Measurements from ENCODE around the gene SLC25A34.

SLC25A34 gene

GRCh38 chr1:15753776-15754175, 17.7 kb downstream of the SLC25A34 start:
- no peak for DNase-seq (ENCODE audit: low read depth)

- DNase-seq (ENCODE audit: low read depth) = no peak
Measured at GRCh38 chr1:15755021-15755645, 19.1 kb downstream of the SLC25A34 start.

DNA sequence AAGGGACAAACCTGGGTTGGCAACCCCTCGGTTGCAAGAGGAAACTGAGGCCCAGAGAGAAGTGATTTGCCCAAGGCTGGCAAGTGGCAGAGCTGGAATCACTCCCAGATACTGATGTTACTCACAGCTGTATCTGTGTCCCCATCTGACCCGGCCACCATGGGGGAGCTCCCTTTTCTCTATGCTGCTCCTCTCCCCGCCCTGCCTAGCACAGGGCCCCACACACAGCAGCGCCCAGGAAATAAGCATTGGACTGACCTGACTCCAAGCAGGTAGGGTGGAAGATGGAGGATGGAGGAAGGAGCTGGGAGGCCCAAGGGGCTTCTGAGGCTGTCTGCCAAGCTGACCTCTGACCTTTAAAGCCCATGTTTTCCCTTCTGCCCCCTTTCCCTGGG, 19.6 kb downstream of the SLC25A34 start:
- no peak for DNase-seq (ENCODE audit: low read depth)

- no peak for DNase-seq (ENCODE audit: low read depth)
Measured at GRCh38 chr1:15756143-15757015, 20.3 kb downstream of the SLC25A34 start.

GRCh38 chr1:15757016-15757543, 21.0 kb downstream of the SLC25A34 start:
- no peak for DNase-seq (ENCODE audit: low read depth)

- DNase-seq (ENCODE audit: low read depth) = no peak
Measured at GRCh38 chr1:15757575-15758342, 21.7 kb downstream of the SLC25A34 start.

DNA sequence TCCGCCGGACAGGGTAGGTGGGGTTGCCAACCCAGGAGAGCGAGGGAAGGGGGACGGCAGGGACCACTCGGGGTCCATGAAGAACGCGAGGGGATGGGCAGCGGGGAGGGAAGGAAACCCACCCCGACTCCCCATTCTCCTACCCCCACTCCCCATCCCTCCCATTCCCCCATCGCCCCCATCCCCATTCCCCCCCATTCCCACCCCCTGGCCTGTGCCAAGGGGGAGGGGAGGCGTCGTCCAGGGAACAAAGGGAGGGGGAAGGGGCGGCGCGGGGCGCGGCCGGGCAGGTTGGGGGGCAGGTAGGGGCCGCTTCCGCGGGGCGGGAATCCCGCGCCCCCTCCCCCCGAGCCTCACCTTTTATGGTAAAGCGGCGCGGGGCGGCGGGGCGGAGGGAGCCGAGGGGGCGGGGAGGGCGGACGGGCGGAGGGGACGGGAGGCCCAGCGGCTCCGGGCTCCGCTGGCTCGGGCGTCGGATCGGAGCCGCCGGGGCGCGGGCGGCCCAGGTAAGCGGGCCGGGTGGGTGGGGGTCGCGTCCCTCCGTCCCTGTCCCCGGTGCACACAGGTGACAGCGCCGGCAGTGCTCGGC, 22.4 kb downstream of the SLC25A34 start, which contains the start of gene FBLIM1:
FBLIM1 (plus strand) TSS at position 453 of the 589 bp plus-strand sequence. CDS start 6,189 bp downstream, outside the sequence.
- no peak for DNase-seq (ENCODE audit: low read depth)

- DNase-seq (ENCODE audit: low read depth) = no peak
Measured at GRCh38 chr1:15758953-15759661, 23.0 kb downstream of the SLC25A34 start.

GRCh38 chr1:15760520-15761211, 24.6 kb downstream of the SLC25A34 start:
- DNase-seq (ENCODE audit: low read depth) = no peak

- no peak for DNase-seq (ENCODE audit: low read depth)
Measured at GRCh38 chr1:15761366-15762128, 25.5 kb downstream of the SLC25A34 start.

DNA sequence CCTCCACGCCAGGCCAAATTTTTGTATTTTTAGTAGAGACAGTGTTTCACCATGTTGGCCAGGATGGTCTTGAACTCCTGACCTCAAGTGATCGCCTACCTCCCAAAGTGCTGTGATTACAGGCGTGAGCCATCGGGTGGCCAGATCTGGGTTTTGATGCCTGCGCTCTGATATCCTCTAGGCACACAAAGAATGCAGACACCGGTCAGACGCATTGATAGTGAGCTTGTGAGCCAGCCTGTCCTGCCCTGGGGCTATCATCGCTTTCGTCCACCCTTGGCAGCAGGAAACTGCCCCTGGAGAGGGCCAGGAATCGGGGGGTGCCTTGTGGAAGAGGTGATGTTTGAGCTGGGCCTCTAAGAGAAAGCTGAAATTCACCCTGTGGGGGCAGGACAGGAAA, 26.5 kb downstream of the SLC25A34 start:
- no peak for DNase-seq (ENCODE audit: low read depth)

DNA sequence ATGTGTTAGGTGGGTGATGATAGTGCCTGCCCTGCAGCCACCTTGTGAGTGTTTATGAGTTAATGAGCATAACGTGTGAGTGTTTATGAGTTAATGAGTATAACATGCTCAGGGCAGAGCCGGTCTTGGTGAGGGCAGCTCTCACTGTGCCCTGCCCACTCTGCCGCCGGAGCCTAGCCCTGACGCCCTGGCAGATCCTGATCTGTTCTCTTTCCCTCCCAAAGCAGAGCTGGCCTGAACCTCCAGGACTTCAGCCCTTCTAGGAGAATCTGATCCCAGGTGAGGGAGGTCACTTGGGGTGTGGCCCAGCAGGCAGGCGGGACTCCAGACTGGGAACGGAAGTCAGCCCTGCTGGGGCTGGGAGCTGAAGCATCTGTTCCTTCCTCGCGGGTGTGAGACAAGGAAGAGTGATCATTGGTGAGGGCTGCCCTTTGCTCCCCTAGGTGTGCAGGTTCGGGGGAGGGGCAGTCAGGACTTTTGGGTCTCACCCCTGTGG, 28.3 kb downstream of the SLC25A34 start:
- DNase-seq (ENCODE audit: low read depth) = no peak

- no peak for DNase-seq (ENCODE audit: low read depth)
Measured at GRCh38 chr1:15764890-15765289, 28.8 kb downstream of the SLC25A34 start.

GRCh38 chr1:15765495-15766194, 29.6 kb downstream of the SLC25A34 start:
- DNase-seq (ENCODE audit: low read depth) = no peak

GRCh38 chr1:15767941-15768340, 31.9 kb downstream of the SLC25A34 start:
- no peak for DNase-seq (ENCODE audit: low read depth)

DNA sequence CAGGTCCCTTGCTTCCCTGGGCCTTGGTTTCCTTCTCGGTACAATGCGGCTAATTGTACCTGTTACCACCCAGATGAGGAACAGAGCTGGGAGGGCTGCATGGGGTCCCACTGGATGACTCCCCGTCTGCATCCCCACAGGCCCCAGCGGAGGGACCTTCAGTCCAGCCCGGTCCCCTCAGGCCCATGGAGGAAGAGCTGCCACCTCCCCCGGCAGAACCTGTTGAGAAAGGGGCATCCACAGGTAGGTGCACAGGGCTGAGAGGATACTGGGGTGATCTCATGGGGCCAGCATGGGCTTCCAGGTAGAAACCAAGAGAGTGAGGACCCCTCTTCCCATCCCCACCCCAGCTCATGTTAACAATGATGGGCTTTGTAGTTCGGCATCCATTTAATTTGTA, 32.3 kb downstream of the SLC25A34 start:
- no peak for DNase-seq (ENCODE audit: low read depth)

DNA sequence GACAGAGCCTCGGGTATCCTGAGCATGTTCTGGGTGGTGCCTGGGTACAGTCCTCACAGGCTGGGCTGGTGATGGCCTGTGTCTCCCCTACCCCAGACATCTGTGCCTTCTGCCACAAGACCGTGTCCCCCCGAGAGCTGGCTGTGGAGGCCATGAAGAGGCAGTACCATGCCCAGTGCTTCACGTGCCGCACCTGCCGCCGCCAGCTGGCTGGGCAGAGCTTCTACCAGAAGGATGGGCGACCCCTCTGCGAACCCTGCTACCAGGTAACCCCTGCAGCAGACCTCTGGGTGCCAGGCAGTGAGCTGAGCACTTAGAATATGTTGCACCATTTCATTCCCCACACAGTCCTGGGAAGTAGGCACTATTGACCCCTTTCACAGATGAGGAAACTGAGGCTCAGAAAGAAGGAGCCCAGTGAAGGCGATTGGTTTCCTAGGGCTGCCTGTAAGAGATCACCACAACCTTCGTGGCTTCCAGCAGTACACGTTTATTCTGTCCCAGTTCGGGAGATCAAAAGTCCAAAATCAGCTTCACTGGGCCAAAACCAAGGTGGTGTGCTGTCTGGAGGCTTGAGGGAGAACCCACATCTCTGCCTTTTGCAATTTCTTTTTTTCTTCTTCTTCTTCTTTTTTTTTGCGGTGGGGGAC, 34.4 kb downstream of the SLC25A34 start:
- no peak for DNase-seq (ENCODE audit: low read depth)

DNA sequence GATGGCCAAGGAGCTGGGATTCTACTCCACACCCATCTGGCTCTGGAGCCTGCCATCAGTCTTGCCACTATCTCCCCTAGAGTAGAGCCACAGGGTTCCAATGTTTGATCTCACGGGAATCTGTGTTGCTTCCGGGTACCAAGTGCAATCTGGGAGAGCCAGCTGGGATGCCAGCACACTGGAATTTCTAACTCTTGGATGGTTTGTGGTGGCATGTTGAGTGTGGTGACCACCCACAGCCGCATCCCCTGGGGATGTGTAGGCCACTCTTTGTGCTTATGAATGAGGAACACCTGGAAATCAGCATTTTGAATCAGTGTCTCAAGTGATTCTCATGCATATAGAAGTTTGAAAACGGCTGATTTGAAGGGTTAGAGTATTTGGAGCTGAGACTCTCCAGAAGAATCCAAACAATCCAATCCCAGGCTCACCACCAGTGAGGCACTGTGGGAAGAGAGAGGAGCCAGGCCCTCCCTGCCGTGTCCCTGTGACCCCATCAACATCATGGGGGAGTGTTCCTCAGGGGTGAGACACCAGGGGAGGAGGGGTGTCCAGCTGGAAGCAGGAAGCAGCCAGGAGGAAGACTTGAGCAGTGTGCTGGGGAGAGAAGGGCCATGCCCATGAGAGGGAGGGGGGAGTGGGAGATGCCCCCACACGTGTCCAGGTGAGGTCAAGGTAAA, 35.9 kb downstream of the SLC25A34 start:
- DNase-seq (ENCODE audit: low read depth) = no peak
